Measurements from ENCODE around the gene LRRK1. TPM values are rescaled to one million over a fixed set of nuclear protein-coding genes. Genes with fewer than 3 reads are reported as not detected.
A peak's percentile ranks its signal among the peaks of the same experiment; 100 is the strongest.

The LRRK1 gene
- total RNA-seq, 1 donor from 2014 or later = 3.0 TPM

- H3K27ac ChIP-seq (replicated peaks) = peak overlapping the region; percentile 49
- peak; percentile 80 for DNase-seq
- H3K27me3 ChIP-seq (ENCODE audit: low read depth) = peaks cover 84% of the 10 kb centered on the region
- H3K4me1 ChIP-seq = peaks cover 28% of the 10 kb centered on the region
- H3K4me3 ChIP-seq = peak overlapping the region; percentile 78
- no peaks in the 10 kb centered on the region for H3K36me3 ChIP-seq
- peak; percentile 96 for TF ChIP-seq CTCF (IDR thresholded peaks at IDR 0.05; ENCODE audit: borderline replicate concordance)
- peaks cover 4% of the 10 kb centered on the region for H3K9me3 ChIP-seq (replicated peaks)
- intact Hi-C loops (cut with micrococcal nuclease) = loop anchor here (5.0 kb wide), 1 partner anchor 89 kb away; no protein-coding TSS in a partner anchor
Measured at GRCh38 chr15:100918034-100918689, 995 bp upstream of the LRRK1 start.

- Histone ChIP-seq H3K27me3 (ENCODE audit: low read depth) (peaks cover 77% of the 10 kb centered on the region), H3K27ac (replicated peaks) (peak overlapping the region; percentile 23)
Measured at GRCh38 chr15:100919481-100920405, 586 bp downstream of the LRRK1 start.

GRCh38 chr15:100920516-100921135 lies 1.5 kb downstream of the LRRK1 start:
- H3K27me3 ChIP-seq (ENCODE audit: low read depth) = peaks cover 70% of the 10 kb centered on the region
- H3K4me1 ChIP-seq = peaks cover 28% of the 10 kb centered on the region
- no peaks in the 10 kb centered on the region for H3K9me3 ChIP-seq (replicated peaks)
- DNase-seq = no peak
- intact Hi-C loops (cut with micrococcal nuclease) = no loop called here
- no peak for TF ChIP-seq CTCF (IDR thresholded peaks at IDR 0.05; ENCODE audit: borderline replicate concordance)
- H3K27ac ChIP-seq (replicated peaks) = no peak overlapping the region
- H3K4me3 ChIP-seq = peak overlapping the region; percentile 78
- H3K36me3 ChIP-seq = peaks cover 2% of the 10 kb centered on the region

More at GRCh38 chr15:100919481-100920405, 586 bp downstream of the LRRK1 start:
- DNase-seq = no peak
- Histone ChIP-seq H3K4me3 (peak overlapping the region; percentile 78), H3K36me3 (no peaks in the 10 kb centered on the region), H3K4me1 (peaks cover 28% of the 10 kb centered on the region), H3K9me3 (replicated peaks) (no peaks in the 10 kb centered on the region)
- no peak for TF ChIP-seq CTCF (IDR thresholded peaks at IDR 0.05; ENCODE audit: borderline replicate concordance)
- intact Hi-C loops (cut with micrococcal nuclease) = loop anchor here (5.0 kb wide), 1 partner anchor 88 kb away; no protein-coding TSS in a partner anchor

GRCh38 chr15:100922192-100923040 lies 3.3 kb downstream of the LRRK1 start:
- Histone ChIP-seq H3K27ac (replicated peaks) (no peak overlapping the region), H3K27me3 (ENCODE audit: low read depth) (peaks cover 52% of the 10 kb centered on the region), H3K4me1 (peaks cover 25% of the 10 kb centered on the region), H3K9me3 (replicated peaks) (no peaks in the 10 kb centered on the region), H3K4me3 (no peak overlapping the region), H3K36me3 (peaks cover 6% of the 10 kb centered on the region)
- no peak for DNase-seq
- TF ChIP-seq CTCF (IDR thresholded peaks at IDR 0.05; ENCODE audit: borderline replicate concordance) = no peak
- intact Hi-C loops (cut with micrococcal nuclease) = no loop called here
